ENCODE results near the gene GRPEL2.
"Not testable (repeated sequence)": the region's sequence is repeated elsewhere in the genome, so short reads cannot be mapped to it uniquely, and the experiment has no call there.

The GRPEL2 gene

DNA sequence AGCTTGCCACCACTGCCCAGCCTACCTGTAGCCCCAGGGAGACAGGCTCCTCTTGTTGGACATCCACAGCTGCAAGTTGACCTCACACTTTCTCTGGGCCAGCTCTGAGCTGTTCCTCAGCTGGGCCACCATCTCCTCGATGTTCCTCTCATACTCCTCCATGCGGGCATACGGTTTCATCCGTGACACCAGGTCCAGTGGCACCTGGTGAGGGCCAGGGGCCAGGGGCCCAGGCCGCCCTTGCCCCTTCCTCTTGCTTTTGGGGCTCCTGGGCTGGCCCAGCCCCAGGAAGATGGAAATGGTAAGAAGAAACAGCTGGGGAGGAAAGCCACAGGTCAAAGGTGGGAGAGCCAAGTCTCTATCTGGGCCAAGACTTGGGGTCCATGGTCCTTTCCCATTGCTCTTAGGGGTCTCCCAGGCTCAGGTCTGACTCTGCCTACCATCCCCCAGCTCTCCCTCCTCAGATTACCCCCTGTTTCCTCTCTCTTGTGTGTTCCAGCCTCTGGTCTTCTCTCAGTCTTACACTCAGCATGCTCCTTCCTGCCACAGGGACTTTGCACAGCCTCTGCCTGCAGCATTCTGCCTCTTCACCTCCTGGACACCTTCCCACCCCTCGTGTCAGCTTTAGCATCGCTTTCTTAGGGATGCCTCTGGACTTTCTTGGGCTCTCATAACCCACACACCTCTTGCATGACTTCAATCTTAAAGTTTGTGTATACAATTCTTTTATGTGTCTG is 31.6 kb downstream of the GRPEL2 start:
- no peak for DNase-seq (ENCODE audit: low spot score)

DNA sequence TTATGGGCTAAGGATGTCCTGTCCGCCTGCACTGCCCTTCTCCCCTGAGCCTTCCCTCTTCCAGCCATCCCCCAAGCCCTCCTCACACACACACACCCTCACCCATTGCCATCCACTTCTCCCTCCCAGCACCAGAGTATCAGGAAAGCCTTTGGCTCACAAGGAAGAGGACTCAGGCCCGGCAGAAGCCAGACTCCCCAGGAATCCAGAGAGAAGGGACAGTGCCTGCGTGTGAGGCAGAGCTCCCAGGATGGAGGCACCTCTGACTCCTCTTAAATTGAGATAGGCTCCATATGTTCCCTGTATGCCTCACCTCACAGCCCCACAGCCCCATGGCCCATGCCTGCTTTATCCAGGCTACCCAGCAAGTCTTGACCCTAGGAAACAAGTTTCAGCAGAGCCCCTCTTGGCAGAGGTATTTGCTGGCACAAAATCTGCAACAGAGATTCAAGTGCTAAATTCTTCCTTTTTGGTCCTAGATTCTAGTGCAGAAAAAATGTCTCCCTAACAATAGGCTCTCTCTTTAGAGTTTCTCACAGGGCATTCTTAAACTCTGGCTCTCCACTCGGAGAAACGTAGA is 33.0 kb downstream of the GRPEL2 start:
- no peak for DNase-seq (ENCODE audit: low spot score)

DNA sequence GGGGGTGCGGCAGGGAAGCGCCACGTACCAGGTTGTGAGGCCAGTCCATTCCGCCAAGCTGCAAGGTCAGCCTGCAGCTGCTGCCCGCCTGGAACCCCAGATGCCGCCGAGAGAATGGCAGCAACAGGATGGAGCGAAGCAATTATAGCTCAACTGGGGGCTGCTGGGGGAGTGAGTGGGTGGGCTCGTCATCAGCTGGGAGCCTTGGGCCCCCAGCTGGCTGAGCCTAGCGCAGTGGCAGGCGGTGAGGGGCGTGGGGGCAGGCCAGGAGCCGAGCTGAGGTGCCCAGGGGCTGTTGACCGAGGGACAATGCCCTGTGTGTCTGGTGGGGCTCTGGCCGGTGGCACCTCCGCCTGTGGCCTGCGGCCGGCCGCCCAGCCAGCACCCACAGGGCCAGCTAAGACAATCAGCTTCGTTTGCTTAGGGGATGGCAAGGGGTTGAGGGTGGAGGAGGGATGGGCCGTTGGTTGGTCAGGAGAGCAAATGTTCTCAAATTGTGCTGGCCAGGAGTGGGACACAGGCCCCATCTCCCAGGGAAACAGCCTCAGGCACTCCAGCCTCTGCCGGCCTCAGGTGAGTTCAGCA is 34.0 kb downstream of the GRPEL2 start, which contains the start of gene IL17B:
Gene IL17B (minus strand): TSS at position 116 of the 585 bp plus-strand sequence. CDS start 67 bp downstream, at position 49.
- DNase-seq (ENCODE audit: low spot score), result no peak

- no peak for DNase-seq (ENCODE audit: low spot score)
These were observed 34.6 kb downstream of the GRPEL2 start for GRCh38 chr5:149379818-149380374.

- DNase-seq (ENCODE audit: low spot score), result no peak
These were observed 35.3 kb downstream of the GRPEL2 start for GRCh38 chr5:149380466-149381121.

DNA sequence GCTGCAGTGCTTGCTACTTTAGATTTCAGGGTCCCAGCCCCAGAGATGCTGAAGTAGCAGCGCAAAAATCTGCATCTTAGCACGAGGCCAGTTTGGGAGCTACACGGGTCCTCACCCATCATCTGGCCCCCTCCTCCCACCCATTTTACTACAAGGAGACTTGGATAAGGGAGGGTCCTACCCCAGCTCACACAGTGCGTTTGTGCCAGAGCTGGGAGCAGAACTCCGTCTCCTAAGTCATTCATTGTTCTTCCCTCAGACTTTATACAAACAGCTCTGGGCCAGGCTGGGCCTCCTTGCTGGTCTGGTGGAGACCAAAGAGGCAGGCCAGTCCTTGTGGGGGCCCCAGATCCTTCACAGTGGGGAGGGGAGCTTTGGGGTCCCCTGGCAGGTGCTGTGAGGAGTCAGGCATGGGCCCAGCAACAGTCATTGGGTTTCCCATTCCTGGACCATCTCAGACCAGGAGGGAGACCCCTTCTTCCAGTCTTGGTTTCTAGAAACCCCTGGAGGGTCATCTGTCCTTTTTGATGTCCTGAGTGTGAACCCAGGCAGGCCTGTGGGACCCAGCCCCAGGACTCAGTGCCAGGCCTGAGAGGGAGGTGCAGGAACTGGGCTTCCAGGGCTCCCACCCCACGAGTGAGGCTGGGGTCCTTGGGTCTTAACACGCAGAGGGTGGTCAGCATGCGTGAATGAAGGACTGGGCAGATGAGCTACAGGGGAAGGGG is 36.1 kb downstream of the GRPEL2 start:
- no peak for DNase-seq (ENCODE audit: low spot score)

DNA sequence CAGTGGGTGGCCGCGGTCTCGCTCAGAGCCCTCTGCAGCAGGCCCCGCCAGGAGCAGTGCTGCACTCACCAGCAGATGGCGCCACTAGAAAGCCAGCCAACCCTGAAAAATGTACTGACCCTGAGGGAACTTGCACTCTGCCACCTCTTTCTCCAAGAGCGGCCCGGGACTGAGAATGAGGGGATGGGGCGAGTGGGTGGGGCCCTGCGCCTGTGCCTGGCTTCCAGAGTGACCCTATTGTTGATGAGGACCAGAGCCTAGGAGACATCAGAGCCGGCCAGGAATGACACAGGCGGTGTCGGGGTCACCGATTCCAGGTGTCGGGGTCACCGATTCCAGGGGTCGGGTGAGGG is 36.7 kb downstream of the GRPEL2 start:
- peak; percentile 89 for DNase-seq (ENCODE audit: low spot score)

- DNase-seq (ENCODE audit: low spot score), result no peak
These were observed 37.4 kb downstream of the GRPEL2 start for GRCh38 chr5:149382517-149383220.

GRCh38 chr5:149383399-149383798 is 38.1 kb downstream of the GRPEL2 start:
- DNase-seq (ENCODE audit: low spot score), result no peak

DNA sequence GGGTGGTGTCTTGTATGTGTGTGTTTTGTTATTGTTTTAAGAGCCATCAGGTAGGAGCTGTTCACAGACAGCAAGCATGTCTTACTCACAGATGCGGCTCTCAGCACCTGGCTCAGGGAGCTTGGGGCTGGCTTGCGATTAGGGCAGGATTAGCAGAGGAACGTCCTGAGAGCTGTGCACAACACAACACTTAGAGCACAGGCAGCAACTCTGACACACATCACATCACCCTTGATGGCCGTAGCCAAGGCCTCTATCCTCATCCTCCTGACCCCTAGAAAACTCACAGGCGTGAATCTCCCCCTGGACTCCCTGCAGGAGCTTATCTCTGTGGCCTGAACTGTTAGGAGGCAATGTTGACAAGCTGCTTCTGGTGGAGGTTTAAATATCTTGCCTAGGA is 40.9 kb downstream of the GRPEL2 start:
- no peak for DNase-seq (ENCODE audit: low spot score)

GRCh38 chr5:149387081-149387631 is 41.9 kb downstream of the GRPEL2 start:
- peak; percentile 69 for DNase-seq (ENCODE audit: low spot score)

GRCh38 chr5:149387982-149388381 is 42.7 kb downstream of the GRPEL2 start:
- DNase-seq (ENCODE audit: low spot score), result no peak

DNA sequence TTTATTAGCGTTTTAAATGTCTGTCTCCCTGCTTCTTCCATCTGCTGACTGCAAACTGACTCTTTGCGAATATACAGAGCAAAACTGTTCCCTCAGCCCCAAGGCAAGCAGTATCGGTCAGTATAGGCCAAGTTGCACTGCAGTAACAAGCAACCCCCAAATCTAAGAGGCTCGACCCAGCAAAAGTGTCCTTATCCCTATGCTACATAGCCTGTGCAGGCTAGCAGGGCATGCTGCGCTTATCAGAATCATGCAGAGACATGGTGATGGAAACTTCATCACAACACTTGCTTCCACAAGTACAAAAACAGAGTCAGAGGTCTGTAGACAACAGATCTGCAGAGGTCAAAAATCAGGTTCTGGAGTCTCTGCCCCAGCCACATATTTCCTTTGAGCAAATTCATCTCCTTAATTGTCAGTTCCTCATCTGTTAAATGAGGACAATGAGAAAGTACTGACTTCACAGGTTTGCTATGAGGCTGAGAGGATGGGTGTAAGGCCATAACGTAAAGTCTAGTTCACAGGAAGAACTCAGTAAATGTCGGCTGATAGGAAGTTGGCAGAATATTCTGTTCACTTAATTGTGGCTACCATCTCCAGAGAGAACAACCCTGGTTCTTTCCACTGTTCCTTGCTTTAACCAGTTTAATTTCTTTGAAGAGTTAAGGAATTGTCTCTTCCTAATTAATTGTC is 43.3 kb downstream of the GRPEL2 start:
- DNase-seq (ENCODE audit: low spot score), result no peak

- no peak for DNase-seq (ENCODE audit: low spot score)
These were observed 44.5 kb downstream of the GRPEL2 start for GRCh38 chr5:149389552-149390495.

- DNase-seq (ENCODE audit: low spot score), result not testable (repeated sequence)
These were observed 45.8 kb downstream of the GRPEL2 start for GRCh38 chr5:149391076-149391475.

- no peak for DNase-seq (ENCODE audit: low spot score)
These were observed 46.2 kb downstream of the GRPEL2 start for GRCh38 chr5:149391524-149391923.

DNA sequence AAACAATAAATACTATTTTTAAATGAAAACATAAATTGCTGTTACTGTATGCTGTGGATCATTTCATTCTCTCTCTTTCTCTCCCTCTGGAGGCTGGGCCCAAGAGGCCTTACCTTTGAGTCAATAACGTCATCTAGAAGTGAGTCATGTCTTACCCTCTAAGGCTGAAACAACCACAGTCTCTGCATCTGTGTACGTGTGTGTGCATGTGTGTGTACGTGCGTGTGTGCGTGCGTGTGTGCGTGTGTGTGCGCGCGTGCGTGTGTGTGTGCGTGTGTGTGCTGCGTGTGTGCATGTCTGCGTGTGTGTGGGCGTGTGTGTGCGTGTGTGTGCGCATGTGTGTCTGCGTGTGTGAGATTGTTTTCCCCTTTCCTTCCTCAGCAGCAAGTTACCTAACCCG is 47.4 kb downstream of the GRPEL2 start:
- DNase-seq (ENCODE audit: low spot score), result no peak

DNA sequence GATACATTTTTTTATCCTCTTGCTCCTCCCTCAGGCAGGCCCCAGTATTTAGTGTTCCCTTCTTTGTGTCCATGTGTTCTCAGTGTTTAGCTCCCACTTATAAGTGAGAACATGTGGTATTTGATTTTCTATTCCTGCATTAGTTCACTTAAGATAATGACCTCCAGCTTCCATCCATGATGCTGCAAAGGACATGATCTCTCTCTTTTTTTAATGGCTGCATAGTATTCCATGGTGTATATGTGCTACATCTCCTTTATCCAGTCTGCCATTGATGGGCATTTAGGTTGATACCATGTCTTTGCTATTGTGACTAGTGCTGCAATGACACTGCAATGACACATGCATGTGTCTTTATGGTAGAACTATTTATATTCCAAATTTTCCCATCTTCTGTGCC is 49.7 kb downstream of the GRPEL2 start:
- DNase-seq (ENCODE audit: low spot score), result not testable (repeated sequence)

DNA sequence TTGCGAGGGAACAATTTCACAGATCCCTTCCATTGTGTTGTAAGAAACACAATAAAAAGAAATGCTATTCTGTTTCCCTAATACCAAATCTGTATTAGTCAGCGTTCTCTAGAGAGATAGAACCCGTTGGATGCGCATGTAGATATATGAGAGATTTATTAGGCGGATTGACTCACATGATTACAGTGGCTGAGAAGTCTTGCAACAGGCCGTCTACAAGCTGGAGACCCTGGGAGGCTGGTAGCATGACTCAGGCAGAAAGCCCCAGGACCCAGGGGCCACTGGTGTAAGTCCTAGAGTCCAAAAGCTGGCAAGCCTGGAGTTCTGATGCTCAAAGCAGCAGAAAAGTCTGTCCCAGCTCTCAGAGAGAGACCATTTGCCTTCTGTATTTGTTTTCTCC is 52.2 kb downstream of the GRPEL2 start:
- peak; percentile 79 for DNase-seq (ENCODE audit: low spot score)

Data from AG20443 (cell line).